HG02588 (cell line): ENCODE measurements around the gene MEDAG.

Experiments
- ATAC-seq: cut with Tn5 transposase; IDR thresholded peaks from one replicate; pipeline ENCODE4 v1.9.1; 2021; ENCODE audit warnings: mild to moderate bottlenecking, moderate library complexity; ENCODE audit not compliant: unreplicated experiment

MEDAG gene

GRCh38 chr13:30936971-30937370, 30.9 kb downstream of the MEDAG start:
- ATAC-seq = no peak

GRCh38 chr13:30943881-30944280, 37.8 kb downstream of the MEDAG start:
- ATAC-seq = no peak

- ATAC-seq = no peak
These were observed 51.3 kb downstream of the MEDAG start for GRCh38 chr13:30957258-30957943.

- ATAC-seq = no peak
These were observed 53.6 kb downstream of the MEDAG start for GRCh38 chr13:30959678-30960077.

GRCh38 chr13:30963791-30964190, 57.7 kb downstream of the MEDAG start:
- ATAC-seq = no peak

- no peak for ATAC-seq
These were observed 59.3 kb downstream of the MEDAG start for GRCh38 chr13:30965380-30965779.

GRCh38 chr13:30966101-30966500, 60.0 kb downstream of the MEDAG start:
- no peak for ATAC-seq

GRCh38 chr13:30968846-30969245, 62.8 kb downstream of the MEDAG start:
- ATAC-seq = no peak

GRCh38 chr13:30971575-30971974, 65.5 kb downstream of the MEDAG start:
- ATAC-seq = no peak

- ATAC-seq = no peak
These were observed 66.9 kb downstream of the MEDAG start for GRCh38 chr13:30972888-30973377.

- no peak for ATAC-seq
These were observed 68.3 kb downstream of the MEDAG start for GRCh38 chr13:30974350-30974749.
